ENCODE measurements around the gene UFSP2. TPM values are rescaled to one million over a fixed set of nuclear protein-coding genes. Genes with fewer than 3 reads are reported as not detected.

UFSP2 gene
- total RNA-seq, 6 donors from 2014 or later, result 14.1 to 44.0 (median 25.7) TPM

GRCh38 chr4:185424905-185425646 is 688 bp downstream of the UFSP2 start:
- ATAC-seq (ENCODE audit: low FRiP score in 2 of 2) (peak; percentile 44 to 49), DNase-seq (no peak)
- H3K4me3 ChIP-seq, result peak overlapping the region; percentile 62 to 84 (median 70)
- H3K9me3 ChIP-seq, result no peaks in the 10 kb centered on the region
- TF ChIP-seq POLR2A (IDR thresholded peaks at IDR 0.05), result no peak
- TF ChIP-seq EP300 (IDR thresholded peaks at IDR 0.05), result no peak
- TF ChIP-seq POLR2AphosphoS5 (IDR thresholded peaks at IDR 0.05), result no peak
- TF ChIP-seq CTCF (IDR thresholded peaks at IDR 0.05), result no peak
- H3K36me3 ChIP-seq, result peaks cover 0 to 11% (median 2%) of the 10 kb centered on the region in 4 donors
- peak overlapping the region; percentile 92 to 98 (median 96) for H3K27ac ChIP-seq
- H3K27me3 ChIP-seq, result no peaks in the 10 kb centered on the region
- 16 to 17% methylated on average over 11 to 13 of the region's 13 CpGs for WGBS, 2 donors
- H3K4me1 ChIP-seq, result peaks cover 6 to 22% (median 16%) of the 10 kb centered on the region in 4 donors

- TF ChIP-seq CTCF (IDR thresholded peaks at IDR 0.05), result no peak
- WGBS, 2 donors, result 69 to 86% methylated on average over 2 of the region's 2 CpGs
- H3K4me3 ChIP-seq, result no peak overlapping the region
- H3K4me1 ChIP-seq, result peaks cover 6 to 22% (median 16%) of the 10 kb centered on the region in 4 donors
- H3K9me3 ChIP-seq, result no peaks in the 10 kb centered on the region
- DNase-seq, result no peak
- H3K27ac ChIP-seq, result no peak overlapping the region
- peaks cover 4 to 38% (median 9%) of the 10 kb centered on the region in 4 donors for H3K36me3 ChIP-seq
- H3K27me3 ChIP-seq, result no peaks in the 10 kb centered on the region
- peak in 1 of 2 donors; percentile 34 for ATAC-seq (ENCODE audit: low FRiP score in 2 of 2)
Measured at GRCh38 chr4:185421366-185422124, 4.2 kb downstream of the UFSP2 start.

- no peak overlapping the region for H3K27ac ChIP-seq
- TF ChIP-seq EP300 (IDR thresholded peaks at IDR 0.05) (no peak), CTCF (IDR thresholded peaks at IDR 0.05) (no peak), POLR2AphosphoS5 (IDR thresholded peaks at IDR 0.05) (no peak), POLR2A (IDR thresholded peaks at IDR 0.05) (no peak)
- H3K4me3 ChIP-seq, result no peak overlapping the region
- no peaks in the 10 kb centered on the region for H3K9me3 ChIP-seq
- peaks cover 0 to 5% (median 0%) of the 10 kb centered on the region in 4 donors for H3K4me1 ChIP-seq
- H3K27me3 ChIP-seq, result no peaks in the 10 kb centered on the region
- H3K36me3 ChIP-seq, result peaks cover 4 to 73% (median 17%) of the 10 kb centered on the region in 4 donors
- ATAC-seq (ENCODE audit: low FRiP score in 2 of 2) (no peak), DNase-seq (no peak)
Measured at GRCh38 chr4:185416955-185417354, 8.8 kb downstream of the UFSP2 start.

GRCh38 chr4:185412412-185412811 is 13.4 kb downstream of the UFSP2 start:
- peak overlapping the region in 1 of 4 donors; percentile 26 for H3K27ac ChIP-seq

More at GRCh38 chr4:185412412-185412811, 13.4 kb downstream of the UFSP2 start:
- TF ChIP-seq EP300 (IDR thresholded peaks at IDR 0.05) (no peak), CTCF (IDR thresholded peaks at IDR 0.05) (no peak), POLR2A (IDR thresholded peaks at IDR 0.05) (no peak), POLR2AphosphoS5 (IDR thresholded peaks at IDR 0.05) (no peak)
- ATAC-seq (ENCODE audit: low FRiP score in 2 of 2), result peak in 1 of 2 donors; percentile 30
- Histone ChIP-seq H3K4me3 (no peak overlapping the region), H3K4me1 (no peaks in the 10 kb centered on the region), H3K36me3 (peaks cover 0 to 76% (median 19%) of the 10 kb centered on the region in 4 donors), H3K27me3 (no peaks in the 10 kb centered on the region), H3K9me3 (no peaks in the 10 kb centered on the region)
- 85 to 89% methylated on average over 5 of the region's 5 CpGs for WGBS, 2 donors
- no peak for DNase-seq

Measured in upper lobe of left lung (tissue), 6 donors.